Adrenal gland (tissue), 5 donors: Measurements from ENCODE around the gene POMGNT2.

Experiments
- POLR2A ChIP-seq, 2 donors: fragments of 450-650 bp; IDR thresholded peaks; one replicate each; pipeline ENCODE4 v1.6.1; 2017; ENCODE audit warnings: antibody characterized with exemption in 2 of 2, mild to moderate bottlenecking in 2 of 2, moderate library complexity in 1 of 2
- TF ChIP-seq, protein P1 (sequence below), 6 experiments: fragments of 450-650 bp in 4 of 6; fragments of 200-600 bp in 2 of 6; sonication (generic) in 1 of 6; IDR thresholded peaks; 1 replicate in 5 of 6; 2 replicates in 1 of 6; pipeline versions ENCODE4 v1.5.1 to v1.8.0; 2016 to 2021; ENCODE audit warnings: antibody characterized with exemption in 6 of 6, mild to moderate bottlenecking in 2 of 6, moderate library complexity in 1 of 6
- donor health status: DM: no; HTN: no; CAD: no.

DNA sequence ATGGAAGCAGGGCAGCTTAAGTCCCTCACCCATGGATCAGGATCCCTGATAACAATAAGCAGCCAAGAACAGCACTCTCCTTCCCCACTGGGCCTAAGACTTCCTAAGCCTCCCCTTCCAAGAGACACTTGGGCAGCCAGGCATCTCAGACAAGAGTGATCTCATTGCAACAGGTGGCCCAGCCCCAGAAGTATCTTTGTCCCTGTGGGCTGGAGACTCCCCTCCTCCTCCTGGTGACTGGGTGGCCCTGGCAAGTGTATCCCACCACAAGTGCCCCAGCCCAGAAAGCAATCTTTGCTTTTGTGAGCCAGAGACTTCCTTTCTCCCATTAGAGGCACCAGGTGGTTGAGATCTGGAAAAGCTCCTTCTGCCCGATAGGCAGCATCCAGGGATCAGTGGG, 40.7 kb upstream of the POMGNT2 start:
- TF ChIP-seq, protein P1, sequence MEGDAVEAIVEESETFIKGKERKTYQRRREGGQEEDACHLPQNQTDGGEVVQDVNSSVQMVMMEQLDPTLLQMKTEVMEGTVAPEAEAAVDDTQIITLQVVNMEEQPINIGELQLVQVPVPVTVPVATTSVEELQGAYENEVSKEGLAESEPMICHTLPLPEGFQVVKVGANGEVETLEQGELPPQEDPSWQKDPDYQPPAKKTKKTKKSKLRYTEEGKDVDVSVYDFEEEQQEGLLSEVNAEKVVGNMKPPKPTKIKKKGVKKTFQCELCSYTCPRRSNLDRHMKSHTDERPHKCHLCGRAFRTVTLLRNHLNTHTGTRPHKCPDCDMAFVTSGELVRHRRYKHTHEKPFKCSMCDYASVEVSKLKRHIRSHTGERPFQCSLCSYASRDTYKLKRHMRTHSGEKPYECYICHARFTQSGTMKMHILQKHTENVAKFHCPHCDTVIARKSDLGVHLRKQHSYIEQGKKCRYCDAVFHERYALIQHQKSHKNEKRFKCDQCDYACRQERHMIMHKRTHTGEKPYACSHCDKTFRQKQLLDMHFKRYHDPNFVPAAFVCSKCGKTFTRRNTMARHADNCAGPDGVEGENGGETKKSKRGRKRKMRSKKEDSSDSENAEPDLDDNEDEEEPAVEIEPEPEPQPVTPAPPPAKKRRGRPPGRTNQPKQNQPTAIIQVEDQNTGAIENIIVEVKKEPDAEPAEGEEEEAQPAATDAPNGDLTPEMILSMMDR (IDR thresholded peaks at IDR 0.05): no peak
- no peak for TF ChIP-seq POLR2A (IDR thresholded peaks at IDR 0.05)
